ENCODE results near the gene SYT1. TPM values are rescaled to one million over a fixed set of nuclear protein-coding genes. Genes with fewer than 3 reads are reported as not detected.

SYT1 gene
- total RNA-seq (2021): 79.4 and 80.9 TPM in 2 replicates
- percentile 98 among the genes with signal in this experiment for Bru-seq, nascent RNA
- BruChase-seq, experiment 1, labeled RNA remaining after a 2-hour chase: percentile 92 among the genes with signal in this experiment
- BruChase-seq, experiment 2, labeled RNA remaining after a 6-hour chase: percentile 82 among the genes with signal in this experiment
- long read RNA-seq, full-length matches to known transcripts: 46 of 93 reads
- long read RNA-seq, partial matches to known transcripts: 3 of 93 reads
- long read RNA-seq, other reads (novel, unspliced or antisense): 44 of 93 reads

DNA sequence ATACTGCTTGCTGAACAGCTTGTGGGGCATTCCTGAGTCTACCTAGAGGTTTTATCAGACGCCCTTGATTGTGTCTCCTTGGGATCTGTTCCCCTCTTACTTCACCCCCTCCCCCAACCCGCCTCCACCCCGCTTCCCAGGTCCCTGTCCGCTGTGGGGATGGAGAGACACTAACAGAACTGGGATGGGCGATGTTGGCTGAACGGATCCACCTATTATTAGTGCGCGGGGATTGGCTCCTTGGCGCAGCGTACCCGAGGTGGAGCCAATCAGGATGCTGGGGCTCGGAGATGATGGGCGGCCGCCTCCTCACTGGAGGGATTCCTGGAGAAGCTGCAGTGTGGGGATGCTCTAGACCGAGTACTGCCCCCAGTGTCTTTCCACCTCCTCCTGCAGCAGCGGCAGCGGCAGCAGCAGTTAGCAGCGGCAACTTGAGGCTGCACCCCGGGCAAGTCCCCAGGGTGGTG lies at the start of gene SYT1:
Gene SYT1, plus strand, starts transcription at position 372 of the 467 bp plus-strand sequence.
- peak; percentile 98 for DNase-seq (ENCODE audit: low spot score)
- ChIA-PET CTCF (interaction anchor here (0.6 to 1.0 kb wide), 3 partner anchors 15 to 394 kb away, joined by 5 to 8 read pairs (median 6); no protein-coding TSS in a partner anchor), POLR2A (ENCODE audit: low non-redundant PET) (interaction anchor here (0.5 to 1.2 kb wide), 6 partner anchors 8 to 393 kb away, joined by 3 to 16 read pairs (median 7); no protein-coding TSS in a partner anchor)
- no peak for TF ChIP-seq EZH2 (IDR thresholded peaks at IDR 0.05; ENCODE audit: borderline replicate concordance, low read depth, low read length, poor library complexity, severe bottlenecking)
- TF ChIP-seq, protein P1, sequence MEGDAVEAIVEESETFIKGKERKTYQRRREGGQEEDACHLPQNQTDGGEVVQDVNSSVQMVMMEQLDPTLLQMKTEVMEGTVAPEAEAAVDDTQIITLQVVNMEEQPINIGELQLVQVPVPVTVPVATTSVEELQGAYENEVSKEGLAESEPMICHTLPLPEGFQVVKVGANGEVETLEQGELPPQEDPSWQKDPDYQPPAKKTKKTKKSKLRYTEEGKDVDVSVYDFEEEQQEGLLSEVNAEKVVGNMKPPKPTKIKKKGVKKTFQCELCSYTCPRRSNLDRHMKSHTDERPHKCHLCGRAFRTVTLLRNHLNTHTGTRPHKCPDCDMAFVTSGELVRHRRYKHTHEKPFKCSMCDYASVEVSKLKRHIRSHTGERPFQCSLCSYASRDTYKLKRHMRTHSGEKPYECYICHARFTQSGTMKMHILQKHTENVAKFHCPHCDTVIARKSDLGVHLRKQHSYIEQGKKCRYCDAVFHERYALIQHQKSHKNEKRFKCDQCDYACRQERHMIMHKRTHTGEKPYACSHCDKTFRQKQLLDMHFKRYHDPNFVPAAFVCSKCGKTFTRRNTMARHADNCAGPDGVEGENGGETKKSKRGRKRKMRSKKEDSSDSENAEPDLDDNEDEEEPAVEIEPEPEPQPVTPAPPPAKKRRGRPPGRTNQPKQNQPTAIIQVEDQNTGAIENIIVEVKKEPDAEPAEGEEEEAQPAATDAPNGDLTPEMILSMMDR (conservative IDR thresholded peaks at IDR 0.05; ENCODE audit: low read depth, low read length): no peak
- intact Hi-C loops (cut with micrococcal nuclease; ENCODE audit: unreplicated experiment): loop anchor here (5.0 to 10.0 kb wide), 5 partner anchors 230 to 680 kb away; no protein-coding TSS in a partner anchor
- Histone ChIP-seq H3K36me3 (ENCODE audit: insufficient read depth, low read length, poor library complexity, severe bottlenecking) (peaks cover 16% of the 10 kb centered on the region), H3K4me3 (ENCODE audit: low read depth, low read length, poor library complexity, severe bottlenecking) (peak within 1 kb of the TSS; percentile 75), H3K4me1 (ENCODE audit: insufficient read depth, low read length, poor library complexity, severe bottlenecking) (peaks cover 24% of the 10 kb centered on the region), H3K27me3 (replicated peaks; ENCODE audit: insufficient read depth, low read depth, low read length, poor library complexity) (no peaks in the 10 kb centered on the region), H3K27ac (ENCODE audit: low read depth, low read length, poor library complexity, severe bottlenecking) (peak within 1 kb of the TSS; percentile 66), H3K9me3 (ENCODE audit: low read depth, low read length, poor library complexity, severe bottlenecking) (no peaks in the 10 kb centered on the region)
- BruUV-seq (replicated peaks): no TSS peak

DNA sequence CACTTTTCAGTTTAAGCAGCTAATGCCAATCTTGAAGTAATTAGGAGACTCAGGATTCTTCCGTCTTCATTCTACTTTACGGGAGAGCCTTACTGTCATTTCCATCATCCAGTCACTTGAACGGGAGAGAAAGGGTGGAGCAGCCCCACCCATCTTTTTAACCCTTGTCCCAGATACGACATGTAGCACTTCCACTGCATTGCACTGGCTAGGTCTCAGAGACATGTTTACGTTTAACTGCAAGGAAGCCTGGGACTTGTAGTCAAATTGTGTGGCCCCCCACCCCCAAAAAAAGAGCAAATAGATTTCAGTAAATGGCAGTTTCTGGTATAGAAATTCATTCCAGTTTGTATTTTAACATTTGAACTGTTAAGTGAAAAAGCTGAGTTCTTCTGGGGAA lies 46.1 kb upstream of the SYT1 start:
- BruUV-seq (replicated peaks): no TSS peak
- Histone ChIP-seq H3K4me1 (ENCODE audit: insufficient read depth, low read length, poor library complexity, severe bottlenecking) (no peaks in the 10 kb centered on the region), H3K27ac (ENCODE audit: low read depth, low read length, poor library complexity, severe bottlenecking) (no peak overlapping the region), H3K4me3 (ENCODE audit: low read depth, low read length, poor library complexity, severe bottlenecking) (no peak overlapping the region), H3K27me3 (replicated peaks; ENCODE audit: insufficient read depth, low read depth, low read length, poor library complexity) (no peaks in the 10 kb centered on the region), H3K9me3 (ENCODE audit: low read depth, low read length, poor library complexity, severe bottlenecking) (no peaks in the 10 kb centered on the region), H3K36me3 (ENCODE audit: insufficient read depth, low read length, poor library complexity, severe bottlenecking) (no peaks in the 10 kb centered on the region)
- POLR2A ChIA-PET (ENCODE audit: low non-redundant PET): no interaction called here
- TF ChIP-seq, protein P1 (conservative IDR thresholded peaks at IDR 0.05; ENCODE audit: low read depth, low read length): no peak
- no peak for TF ChIP-seq EZH2 (IDR thresholded peaks at IDR 0.05; ENCODE audit: borderline replicate concordance, low read depth, low read length, poor library complexity, severe bottlenecking)
- intact Hi-C loops (cut with micrococcal nuclease; ENCODE audit: unreplicated experiment): no loop called here
- no peak for DNase-seq (ENCODE audit: low spot score)
- CTCF ChIA-PET: no interaction called here

DNA sequence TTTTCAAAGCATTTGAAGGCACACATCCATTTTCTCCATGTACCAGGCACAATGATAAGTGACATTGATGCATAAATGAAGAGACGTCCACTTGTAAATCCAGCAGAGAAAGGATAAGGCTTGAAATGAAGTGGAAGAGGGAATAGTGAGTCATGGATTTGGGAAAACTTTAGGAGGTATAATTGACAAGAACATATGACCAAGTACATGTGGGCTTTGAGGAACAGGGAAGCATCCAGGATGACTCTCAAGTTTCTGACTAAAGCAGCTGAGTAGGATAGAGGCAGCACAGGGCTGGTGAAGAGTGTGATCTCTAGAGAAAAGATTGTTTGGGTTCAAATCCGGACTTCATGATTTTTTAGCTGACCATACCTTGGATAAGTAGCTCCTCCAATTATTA lies 43.6 kb upstream of the SYT1 start:
- Histone ChIP-seq H3K27ac (ENCODE audit: low read depth, low read length, poor library complexity, severe bottlenecking) (no peak overlapping the region), H3K36me3 (ENCODE audit: insufficient read depth, low read length, poor library complexity, severe bottlenecking) (no peaks in the 10 kb centered on the region), H3K4me3 (ENCODE audit: low read depth, low read length, poor library complexity, severe bottlenecking) (no peak overlapping the region), H3K9me3 (ENCODE audit: low read depth, low read length, poor library complexity, severe bottlenecking) (no peaks in the 10 kb centered on the region), H3K4me1 (ENCODE audit: insufficient read depth, low read length, poor library complexity, severe bottlenecking) (no peaks in the 10 kb centered on the region), H3K27me3 (replicated peaks; ENCODE audit: insufficient read depth, low read depth, low read length, poor library complexity) (no peaks in the 10 kb centered on the region)
- TF ChIP-seq EZH2 (IDR thresholded peaks at IDR 0.05; ENCODE audit: borderline replicate concordance, low read depth, low read length, poor library complexity, severe bottlenecking): no peak
- TF ChIP-seq, protein P1 (conservative IDR thresholded peaks at IDR 0.05; ENCODE audit: low read depth, low read length): no peak
- ChIA-PET POLR2A (ENCODE audit: low non-redundant PET) (no interaction called here), CTCF (no interaction called here)
- BruUV-seq (replicated peaks): no TSS peak
- DNase-seq (ENCODE audit: low spot score): no peak
- intact Hi-C loops (cut with micrococcal nuclease; ENCODE audit: unreplicated experiment): no loop called here

Data from A673 (cell line).